Chondrocyte (in vitro differentiated cells): ENCODE results near the gene SHKBP1. TPM values are rescaled to one million over a fixed set of nuclear protein-coding genes. Genes with fewer than 3 reads are reported as not detected.

ENCODE experiments used
- DNase-seq: peaks from one replicate; pipeline ENCODE4 v3.0.0; 2021; ENCODE audit warnings: mixed read lengths, low spot score
- H3K27ac Mint-ChIP-seq: one replicate; pipeline ENCODE4 v1.8.0; 2021; ENCODE audit warnings: mild to moderate bottlenecking, moderate library complexity, mixed read lengths; ENCODE audit not compliant: unreplicated experiment
- H3K27me3 Mint-ChIP-seq: 2 replicates; pipeline ENCODE4 v1.8.0; 2021; ENCODE audit warnings: low read depth, mixed read lengths
- H3K36me3 Mint-ChIP-seq: 2 replicates; pipeline ENCODE4 v1.8.0; 2021; ENCODE audit warnings: low read depth, mixed read lengths
- H3K4me1 Mint-ChIP-seq: 2 replicates; pipeline ENCODE4 v1.8.0; 2021; ENCODE audit warnings: low read depth, mild to moderate bottlenecking, mixed read lengths
- H3K4me3 Mint-ChIP-seq: one replicate; pipeline ENCODE4 v1.8.0; 2021; ENCODE audit warnings: mild to moderate bottlenecking, moderate library complexity, mixed read lengths; ENCODE audit not compliant: unreplicated experiment
- H3K9me3 Mint-ChIP-seq: 2 replicates; pipeline ENCODE4 v1.8.0; 2021; ENCODE audit warnings: low read depth, mixed read lengths
- CTCF ChIP-seq: fragments of 200-600 bp; sonication (generic); IDR thresholded peaks from 2 replicates; pipeline ENCODE4 v1.5.0; 2021; ENCODE audit warnings: antibody characterized with exemption, mild to moderate bottlenecking, moderate library complexity
- total RNA-seq: library from RNA; stranded (reverse); gene quantifications from 3 replicates; pipeline ENCODE4 v1.2.1, GENCODE V29; 2021

The SHKBP1 gene
- total RNA-seq, 1 donor from 2014 or later: 46.8 TPM

GRCh38 chr19:40605216-40605971, 28.7 kb downstream of the SHKBP1 start:
- Mint-ChIP-seq H3K4me1 (peaks cover 60% of the 10 kb centered on the region), H3K27me3 (no peaks in the 10 kb centered on the region)
- no peak for DNase-seq

GRCh38 chr19:40607311-40608239, 30.9 kb downstream of the SHKBP1 start:
- DNase-seq: no peak
- TF ChIP-seq CTCF: no peak
- H3K4me3 Mint-ChIP-seq: no peak overlapping the region
- H3K36me3 Mint-ChIP-seq: no peaks in the 10 kb centered on the region
- no peaks in the 10 kb centered on the region for H3K27me3 Mint-ChIP-seq
- no peaks in the 10 kb centered on the region for H3K9me3 Mint-ChIP-seq
- peaks cover 54% of the 10 kb centered on the region for H3K4me1 Mint-ChIP-seq
- peak overlapping the region; percentile 3 for H3K27ac Mint-ChIP-seq

More at GRCh38 chr19:40605216-40605971, 28.7 kb downstream of the SHKBP1 start:
- Mint-ChIP-seq H3K9me3 (no peaks in the 10 kb centered on the region), H3K27ac (peak overlapping the region; percentile 89), H3K36me3 (no peaks in the 10 kb centered on the region), H3K4me3 (peak overlapping the region; percentile 71)
- peak; percentile 68 for TF ChIP-seq CTCF

- peaks cover 48% of the 10 kb centered on the region for H3K4me1 Mint-ChIP-seq
- no peak overlapping the region for H3K4me3 Mint-ChIP-seq
- H3K9me3 Mint-ChIP-seq: no peaks in the 10 kb centered on the region
- no peaks in the 10 kb centered on the region for H3K27me3 Mint-ChIP-seq
- DNase-seq: no peak
- H3K27ac Mint-ChIP-seq: no peak overlapping the region
- no peaks in the 10 kb centered on the region for H3K36me3 Mint-ChIP-seq
- no peak for TF ChIP-seq CTCF
Measured at GRCh38 chr19:40608240-40608621, 31.6 kb downstream of the SHKBP1 start.

GRCh38 chr19:40608957-40609356, 32.3 kb downstream of the SHKBP1 start:
- Mint-ChIP-seq H3K4me3 (peak overlapping the region; percentile 67), H3K36me3 (no peaks in the 10 kb centered on the region), H3K9me3 (no peaks in the 10 kb centered on the region), H3K27me3 (no peaks in the 10 kb centered on the region), H3K27ac (peak overlapping the region; percentile 62), H3K4me1 (peaks cover 43% of the 10 kb centered on the region)
- DNase-seq: no peak
- TF ChIP-seq CTCF: no peak
